GM12864 (cell line): ENCODE data around the gene ACO1.

ENCODE experiments used
- DNase-seq: peaks from one replicate; pipeline ENCODE4 v3.0.0-alpha.2; 2011; ENCODE audit warnings: low read depth
- H3K4me3 ChIP-seq: 2 replicates; pipeline ENCODE4 v1.5.1; 2011; ENCODE audit warnings: mild to moderate bottlenecking, low read depth, low read length, control low read depth
- CTCF ChIP-seq: IDR thresholded peaks from 2 replicates; pipeline ENCODE4 v1.5.1; 2011; ENCODE audit warnings: low read depth, mild to moderate bottlenecking, moderate library complexity, low read length, control low read depth, inconsistent platforms; ENCODE audit errors: missing control alignments

Gene ACO1

GRCh38 chr9:32403567-32404260, 19.3 kb downstream of the ACO1 start:
- no peak for DNase-seq
- no peak overlapping the region for H3K4me3 ChIP-seq
- no peak for TF ChIP-seq CTCF

GRCh38 chr9:32404402-32404801, 20.0 kb downstream of the ACO1 start:
- DNase-seq, result no peak
- no peak overlapping the region for H3K4me3 ChIP-seq
- no peak for TF ChIP-seq CTCF

- no peak for DNase-seq
- H3K4me3 ChIP-seq, result no peak overlapping the region
- no peak for TF ChIP-seq CTCF
Observed at GRCh38 chr9:32404856-32405255, 20.4 kb downstream of the ACO1 start.

GRCh38 chr9:32405506-32405905, 21.1 kb downstream of the ACO1 start:
- no peak overlapping the region for H3K4me3 ChIP-seq
- no peak for DNase-seq
- TF ChIP-seq CTCF, result no peak

GRCh38 chr9:32406046-32406445, 21.6 kb downstream of the ACO1 start:
- DNase-seq, result no peak
- no peak for TF ChIP-seq CTCF

GRCh38 chr9:32411753-32412152, 27.3 kb downstream of the ACO1 start:
- no peak for DNase-seq
- no peak overlapping the region for H3K4me3 ChIP-seq

More at GRCh38 chr9:32406046-32406445, 21.6 kb downstream of the ACO1 start:
- no peak overlapping the region for H3K4me3 ChIP-seq

More at GRCh38 chr9:32411753-32412152, 27.3 kb downstream of the ACO1 start:
- no peak for TF ChIP-seq CTCF
